ENCODE measurements around the gene COLEC11.
A peak's percentile ranks its signal among the peaks of the same experiment; 100 is the strongest.

COLEC11 gene

GRCh38 chr2:3581367-3582262 lies 13.3 kb upstream of the COLEC11 start:
- ATAC-seq, result no peak
- TF ChIP-seq TOX (CRISPR knock-in tag; IDR thresholded peaks at IDR 0.05; ENCODE audit: borderline replicate concordance), result no peak
- no peak for TF ChIP-seq ISL1 (CRISPR knock-in tag; IDR thresholded peaks at IDR 0.05)
- TF ChIP-seq CREB5 (CRISPR knock-in tag; IDR thresholded peaks at IDR 0.05; ENCODE audit: low read depth), result peak; percentile 10; the same call in 1 of the 2 replicates
- TF ChIP-seq ARNTL (CRISPR knock-in tag; IDR thresholded peaks at IDR 0.05; ENCODE audit: borderline replicate concordance, low read depth), result no peak
- TF ChIP-seq POU6F1 (CRISPR knock-in tag; IDR thresholded peaks at IDR 0.05; ENCODE audit: borderline replicate concordance, low read depth), result no peak
- TF ChIP-seq ZNF8 (CRISPR knock-in tag; IDR thresholded peaks at IDR 0.05), result no peak
- TF ChIP-seq ZC3H10 (CRISPR knock-in tag; IDR thresholded peaks at IDR 0.05), result no peak
- TF ChIP-seq ZNF565 (CRISPR knock-in tag; conservative IDR thresholded peaks at IDR 0.05; ENCODE audit: low read depth), result no peak
- TF ChIP-seq SNAI2 (CRISPR knock-in tag; IDR thresholded peaks at IDR 0.05), result no peak
- no peak for TF ChIP-seq TCF4 (CRISPR knock-in tag; IDR thresholded peaks at IDR 0.05; ENCODE audit: borderline replicate concordance)
- TF ChIP-seq CSRNP3 (CRISPR knock-in tag; IDR thresholded peaks at IDR 0.05), result 0 out of 2 replicates have a peak, but pooled peaks have one; percentile 30

- peak; percentile 9 for ATAC-seq
- TF ChIP-seq ZFP30 (CRISPR knock-in tag; IDR thresholded peaks at IDR 0.05) (0 out of 2 replicates have a peak, but pooled peaks have one; percentile 14), POU6F1 (CRISPR knock-in tag; IDR thresholded peaks at IDR 0.05; ENCODE audit: borderline replicate concordance, low read depth) (no peak), TCF4 (CRISPR knock-in tag; IDR thresholded peaks at IDR 0.05; ENCODE audit: borderline replicate concordance) (peak; percentile 77), SNAI2 (CRISPR knock-in tag; IDR thresholded peaks at IDR 0.05) (peak; percentile 75; the same call in 1 of the 2 replicates), ZC3H10 (CRISPR knock-in tag; IDR thresholded peaks at IDR 0.05) (no peak), ISL1 (CRISPR knock-in tag; IDR thresholded peaks at IDR 0.05) (peak; percentile 63), ESRRG (CRISPR knock-in tag; IDR thresholded peaks at IDR 0.05) (0 out of 2 replicates have a peak, but pooled peaks have one; percentile 5), TSHZ2 (CRISPR knock-in tag; IDR thresholded peaks at IDR 0.05) (peak; percentile 99), ZNF70 (CRISPR knock-in tag; IDR thresholded peaks at IDR 0.05) (0 out of 2 replicates have a peak, but pooled peaks have one; percentile 24), ARNTL (CRISPR knock-in tag; IDR thresholded peaks at IDR 0.05; ENCODE audit: borderline replicate concordance, low read depth) (no peak), ZNF8 (CRISPR knock-in tag; IDR thresholded peaks at IDR 0.05) (0 out of 2 replicates have a peak, but pooled peaks have one; percentile 13), GLIS3 (CRISPR knock-in tag; IDR thresholded peaks at IDR 0.05) (peak; percentile 79), RARB (CRISPR knock-in tag; IDR thresholded peaks at IDR 0.05) (no peak), ZNF565 (CRISPR knock-in tag; conservative IDR thresholded peaks at IDR 0.05; ENCODE audit: low read depth) (no peak), CSDC2 (CRISPR knock-in tag; IDR thresholded peaks at IDR 0.05) (peak; percentile 21; the same call in 1 of the 2 replicates), CSRNP3 (CRISPR knock-in tag; IDR thresholded peaks at IDR 0.05) (peak; percentile 78)
These were observed 10.8 kb upstream of the COLEC11 start for GRCh38 chr2:3584076-3584475.
